Hematopoietic multipotent progenitor cell treated with erythropoietin and hydrocortisone succinate and interleukin-3 and kit ligand, for 4 days (in vitro differentiated cells): ENCODE results near the gene SLC25A30.
A peak's percentile ranks its signal among the peaks of the same experiment; 100 is the strongest.
"Not testable (repeated sequence)": the region's sequence is repeated elsewhere in the genome, so short reads cannot be mapped to it uniquely, and the experiment has no call there.

Source experiments
- DNase-seq: peaks from one replicate; pipeline ENCODE4 v3.0.0-alpha.2; 2015

The SLC25A30 gene

DNA sequence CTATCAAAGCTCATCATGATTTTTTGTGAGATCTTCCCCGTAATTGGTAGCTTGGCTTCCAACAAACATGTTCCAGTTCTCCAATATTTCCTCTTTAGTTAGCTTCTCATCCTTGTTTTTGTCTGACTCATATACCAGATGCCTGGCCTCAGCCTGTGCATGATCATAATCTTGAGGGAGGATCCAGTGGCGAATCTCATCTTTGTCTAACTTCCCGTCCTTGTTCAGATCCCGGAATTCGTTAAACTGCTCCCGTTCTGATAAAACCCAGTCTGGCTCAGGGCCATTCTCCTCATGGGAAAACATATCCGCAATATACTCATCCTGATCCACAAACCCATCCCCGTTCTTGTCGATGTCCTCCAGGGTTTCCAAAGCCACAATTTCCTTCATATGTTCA, 27.8 kb downstream of the SLC25A30 start:
- not testable (repeated sequence) for DNase-seq

DNA sequence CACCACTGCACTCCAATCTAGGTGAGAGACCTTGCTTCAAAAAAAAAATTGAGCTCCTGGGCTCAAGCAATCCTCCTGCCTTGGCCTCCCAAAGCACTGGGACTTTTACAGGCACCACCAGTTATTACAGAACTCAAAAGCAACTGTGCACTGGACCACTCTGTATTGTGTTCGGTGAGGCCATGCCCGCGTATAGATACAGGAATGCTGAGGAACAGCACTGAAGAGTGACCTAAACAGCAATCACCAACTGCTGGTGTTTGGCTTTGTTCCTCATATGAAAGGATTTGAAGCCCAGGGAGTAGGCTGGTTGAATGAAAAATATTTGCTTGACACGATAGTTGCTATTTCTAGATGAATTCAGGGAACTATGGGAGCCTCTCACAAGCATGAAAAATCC, 29.5 kb downstream of the SLC25A30 start:
- DNase-seq: no peak

DNA sequence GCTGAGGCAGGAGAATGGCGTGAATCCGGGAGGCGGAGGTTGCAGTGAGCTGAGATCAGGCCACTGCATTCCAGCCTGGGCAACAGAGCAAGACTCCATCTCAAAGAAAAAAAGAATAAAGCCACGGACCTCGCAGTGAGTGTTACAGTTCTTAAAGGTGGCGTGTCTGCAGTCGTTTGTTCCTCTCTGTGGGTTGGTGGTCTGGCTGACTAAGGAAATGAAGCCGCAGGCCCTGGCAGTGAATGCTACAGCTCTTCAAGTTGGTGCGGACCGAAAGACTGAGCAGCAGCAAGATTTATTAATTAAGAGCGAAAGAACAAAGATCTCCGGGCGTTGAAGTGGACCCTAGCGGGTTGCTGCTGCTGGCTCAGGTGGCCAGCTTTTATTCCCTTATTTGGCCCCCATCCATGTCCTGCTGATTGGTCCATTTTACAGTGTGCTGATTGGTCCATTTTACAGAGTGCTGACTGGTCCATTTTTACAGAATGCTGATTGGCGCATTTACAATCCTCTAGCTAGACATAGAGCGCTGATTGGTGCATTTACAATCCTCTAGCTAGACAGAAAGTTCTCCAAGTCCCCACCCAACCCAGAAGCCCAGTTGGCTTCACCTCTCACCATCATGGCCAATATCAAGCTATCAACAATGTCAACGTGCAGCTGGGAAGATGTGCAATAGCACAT, 31.1 kb downstream of the SLC25A30 start:
- peak; percentile 82 for DNase-seq

DNA sequence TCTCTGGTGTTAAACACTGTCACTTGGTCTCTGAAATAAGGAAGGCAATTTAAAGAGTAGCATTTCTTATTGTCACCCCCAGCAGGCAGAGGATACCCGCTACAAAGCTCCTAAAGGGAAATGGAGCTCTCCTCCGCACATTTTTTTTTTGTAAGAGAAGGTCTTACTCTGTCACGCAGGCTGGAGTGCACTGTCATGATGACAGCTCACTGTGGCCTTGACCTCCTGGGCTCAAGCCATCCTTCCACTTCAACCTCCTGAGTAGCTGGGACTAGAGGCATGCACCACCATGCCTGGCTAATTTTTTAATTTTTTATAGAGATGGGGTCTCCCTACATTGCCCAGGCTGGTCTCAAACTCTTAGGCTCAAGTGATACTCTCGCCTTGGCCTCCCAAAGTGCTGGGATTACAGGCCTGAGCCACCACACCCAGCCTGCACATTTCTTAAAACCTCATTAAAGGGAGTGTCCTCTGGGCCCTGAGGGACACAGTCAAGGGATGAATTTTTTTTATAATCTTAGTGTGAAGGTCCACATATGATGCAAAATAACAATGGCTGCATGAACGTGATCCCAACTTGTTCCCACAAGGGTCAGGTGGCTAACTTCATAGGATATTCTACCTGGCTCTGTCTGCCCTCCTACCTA, 32.1 kb downstream of the SLC25A30 start:
- DNase-seq: peak; percentile 43

DNA sequence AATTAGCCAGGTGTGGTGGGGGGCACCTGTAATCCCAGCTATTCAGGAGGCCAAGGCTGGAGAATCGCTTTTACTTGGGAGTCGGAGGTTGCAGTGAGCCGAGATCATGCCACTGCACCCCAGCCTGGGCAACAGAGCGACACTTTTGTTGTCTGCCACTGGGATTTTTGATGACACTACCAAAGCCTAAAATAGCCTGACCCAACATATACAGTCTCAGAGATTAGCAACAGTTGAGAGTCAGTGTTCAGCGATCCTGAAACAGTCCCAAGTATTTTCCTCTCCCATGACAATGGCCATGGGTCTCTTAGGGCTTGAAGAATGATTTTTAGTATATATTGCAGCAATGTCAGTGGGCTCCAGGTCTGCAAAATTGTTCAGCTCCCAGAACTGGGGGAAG, 32.9 kb downstream of the SLC25A30 start:
- no peak for DNase-seq

DNA sequence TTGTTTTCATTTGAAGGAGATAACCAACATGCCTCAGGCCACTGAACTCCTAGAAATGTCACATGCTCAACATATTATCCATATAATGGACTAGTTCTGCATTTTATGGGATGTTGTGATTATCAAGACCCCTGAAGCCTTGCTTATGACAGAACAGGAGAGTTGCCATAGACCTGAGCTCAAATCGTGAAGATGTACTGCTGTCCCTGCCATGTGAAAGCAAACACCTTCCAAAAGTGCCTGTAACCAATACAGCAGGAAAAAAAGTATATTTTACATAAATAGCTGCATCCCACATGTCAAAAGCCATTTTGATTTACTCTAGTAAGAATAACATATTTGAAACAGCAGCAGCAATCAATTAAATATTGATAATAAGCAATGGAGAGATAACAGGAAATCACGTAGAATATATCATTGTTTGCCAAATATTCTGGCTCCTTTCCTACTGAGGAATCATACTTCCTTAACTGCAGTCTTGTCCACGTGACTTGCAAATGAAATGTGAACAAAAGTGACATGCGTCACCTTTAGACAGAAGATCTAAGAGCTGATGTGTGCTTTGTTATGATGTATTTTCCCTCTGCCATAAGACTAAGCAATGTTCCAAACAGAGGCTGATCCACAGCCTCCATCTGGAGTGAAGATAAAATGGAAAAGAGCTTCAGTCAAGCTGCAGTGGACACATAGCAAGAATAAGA, 33.5 kb downstream of the SLC25A30 start:
- DNase-seq: no peak

DNA sequence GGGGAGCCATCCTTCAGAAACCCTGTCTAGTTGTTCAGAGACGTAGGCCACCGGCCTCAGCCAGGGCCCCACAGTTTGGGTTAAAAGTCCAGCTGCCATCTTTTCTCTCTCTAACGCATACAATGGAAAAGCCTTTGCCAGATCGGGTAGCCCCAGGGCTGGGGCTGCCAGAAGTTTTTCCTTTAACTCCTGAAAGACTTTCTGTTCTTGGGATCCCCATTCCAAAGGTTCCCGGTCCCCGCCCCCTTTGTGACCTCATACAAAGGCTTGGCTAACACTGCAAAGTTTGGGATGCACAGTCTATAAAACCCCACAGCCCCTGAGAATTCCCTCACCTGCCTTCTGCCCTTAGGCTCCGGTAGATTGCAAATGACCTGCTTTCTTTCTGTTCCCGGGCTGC, 35.4 kb downstream of the SLC25A30 start:
- not testable (repeated sequence) for DNase-seq

DNA sequence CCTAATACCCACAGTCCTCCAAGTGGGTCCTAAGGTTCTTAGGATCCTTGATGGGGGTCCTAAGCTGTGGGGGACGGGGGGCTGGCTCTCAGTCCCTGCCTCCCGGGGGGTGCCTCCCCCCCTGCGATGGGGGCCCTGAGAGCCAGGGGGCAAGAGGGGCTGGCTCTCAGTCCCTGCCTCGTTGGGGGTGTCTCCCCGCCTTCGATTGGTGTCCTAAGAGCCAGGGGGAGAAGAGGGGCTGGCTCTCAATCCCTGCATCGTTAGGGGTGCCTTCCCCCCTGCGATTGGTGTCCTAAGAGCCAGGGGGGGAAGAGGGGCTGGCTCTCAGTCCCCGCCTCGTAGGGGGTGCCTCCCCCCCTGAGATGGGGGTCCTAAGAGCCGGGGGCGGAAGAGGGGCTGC, 37.0 kb downstream of the SLC25A30 start:
- DNase-seq: no peak

DNA sequence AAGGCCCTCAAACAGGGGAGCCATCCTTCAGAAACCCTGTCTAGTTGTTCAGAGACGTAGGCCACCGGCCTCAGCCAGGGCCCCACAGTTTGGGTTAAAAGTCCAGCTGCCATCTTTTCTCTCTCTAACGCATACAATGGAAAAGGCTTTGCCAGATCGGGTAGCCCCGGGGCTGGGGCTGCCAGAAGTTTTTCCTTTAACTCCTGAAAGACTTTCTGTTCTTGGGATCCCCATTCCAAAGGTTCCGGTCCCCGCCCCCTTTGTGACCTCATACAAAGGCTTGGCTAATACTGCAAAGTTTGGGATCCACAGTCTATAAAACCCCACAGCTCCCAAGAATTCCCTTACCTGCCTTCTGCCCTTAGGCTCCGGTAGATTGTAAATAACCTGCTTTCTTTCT, 37.5 kb downstream of the SLC25A30 start:
- DNase-seq: not testable (repeated sequence)

DNA sequence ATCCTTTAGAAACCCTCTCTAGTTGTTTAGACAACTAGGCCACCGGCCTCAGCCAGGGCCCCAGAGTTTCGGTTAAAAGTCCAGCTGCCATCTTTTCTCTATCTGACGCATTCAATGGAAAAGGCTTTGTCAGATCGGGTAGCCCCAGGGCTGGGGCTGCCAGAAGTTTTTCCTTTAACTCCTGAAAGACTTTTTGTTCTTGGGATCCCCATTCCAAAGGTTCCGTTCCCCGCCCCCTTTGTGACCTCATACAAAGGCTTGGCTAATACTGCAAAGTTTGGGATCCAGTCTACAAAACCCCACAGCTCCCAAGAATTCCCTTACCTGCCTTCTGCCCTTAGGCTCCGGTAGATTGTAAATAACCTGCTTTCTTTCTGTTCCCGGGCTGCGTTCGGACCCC, 38.7 kb downstream of the SLC25A30 start:
- not testable (repeated sequence) for DNase-seq

DNA sequence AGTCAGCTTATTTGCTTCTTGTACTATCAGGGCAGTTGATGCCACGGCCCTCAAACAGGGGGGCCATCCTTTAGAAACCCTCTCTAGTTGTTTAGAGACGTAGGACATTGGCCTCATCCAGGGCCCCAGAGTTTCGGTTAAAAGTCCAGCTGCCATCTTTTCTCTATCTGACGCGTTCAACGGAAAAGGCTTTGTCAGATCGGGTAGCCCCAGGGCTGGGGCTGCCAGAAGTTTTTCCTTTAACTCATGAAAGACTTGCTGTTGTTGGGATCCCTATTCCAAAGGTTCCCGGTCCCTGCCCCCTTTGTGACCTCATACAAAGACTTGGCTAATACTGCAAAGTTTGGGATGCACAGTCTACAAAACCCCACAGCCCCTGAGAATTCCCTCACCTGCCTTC, 39.4 kb downstream of the SLC25A30 start:
- DNase-seq: not testable (repeated sequence)

DNA sequence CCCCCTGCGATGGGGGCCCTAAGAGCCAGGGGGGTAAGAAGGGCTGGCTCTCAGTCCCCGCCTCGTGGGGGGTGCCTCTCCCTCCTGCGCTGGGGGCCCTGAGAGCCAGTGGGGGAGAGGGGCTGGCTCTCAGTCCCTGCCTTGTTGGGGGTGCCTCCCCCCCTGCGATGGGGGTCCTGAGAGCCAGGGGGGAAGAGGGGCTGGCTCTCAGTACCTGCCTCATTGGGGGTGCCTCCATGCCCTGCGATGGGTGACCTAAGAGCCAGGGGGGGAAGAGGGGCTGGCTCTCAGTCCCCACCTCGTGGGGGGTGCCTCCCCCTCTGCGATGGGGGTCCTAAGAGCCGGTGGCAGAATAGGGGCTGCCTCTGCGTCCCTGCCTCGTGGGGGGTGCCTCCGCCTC, 40.9 kb downstream of the SLC25A30 start:
- DNase-seq: not testable (repeated sequence)

DNA sequence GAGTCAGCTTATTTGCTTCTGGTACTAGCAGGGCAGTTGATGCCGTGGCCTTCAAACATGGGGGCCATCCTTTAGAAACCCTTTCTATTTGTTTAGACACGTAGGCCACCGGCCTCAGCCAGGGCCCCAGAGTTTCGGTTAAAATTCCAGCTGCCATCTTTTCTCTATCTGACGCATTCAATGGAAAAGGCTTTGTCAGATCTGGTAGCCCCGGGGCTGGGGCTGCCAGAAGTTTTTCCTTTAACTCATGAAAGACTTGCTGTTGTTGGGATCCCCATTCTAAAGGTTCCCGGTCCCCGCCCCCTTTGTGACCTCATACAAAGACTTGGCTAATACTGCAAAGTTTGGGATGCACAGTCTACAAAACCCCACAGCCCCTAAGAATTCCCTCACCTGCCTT, 41.5 kb downstream of the SLC25A30 start:
- not testable (repeated sequence) for DNase-seq

DNA sequence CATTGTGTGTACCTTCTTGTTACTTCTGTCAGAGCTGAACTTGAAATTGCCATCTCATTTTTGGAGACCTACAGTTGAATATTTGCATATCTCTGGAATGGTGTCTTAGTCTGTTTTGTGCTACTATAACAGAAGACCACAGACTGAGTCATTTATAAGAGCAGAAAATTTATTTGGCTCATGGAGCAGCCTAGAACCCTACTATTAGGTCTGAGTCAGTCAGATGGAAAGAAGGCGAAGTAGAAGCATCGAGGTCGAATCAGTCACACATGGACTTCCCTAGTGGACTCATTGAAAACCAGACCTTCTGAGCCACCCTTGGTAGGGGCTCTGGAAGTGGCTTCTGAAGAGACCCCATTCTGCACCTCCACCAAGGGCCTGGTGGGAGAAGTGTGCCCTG, 43.3 kb downstream of the SLC25A30 start:
- no peak for DNase-seq

DNA sequence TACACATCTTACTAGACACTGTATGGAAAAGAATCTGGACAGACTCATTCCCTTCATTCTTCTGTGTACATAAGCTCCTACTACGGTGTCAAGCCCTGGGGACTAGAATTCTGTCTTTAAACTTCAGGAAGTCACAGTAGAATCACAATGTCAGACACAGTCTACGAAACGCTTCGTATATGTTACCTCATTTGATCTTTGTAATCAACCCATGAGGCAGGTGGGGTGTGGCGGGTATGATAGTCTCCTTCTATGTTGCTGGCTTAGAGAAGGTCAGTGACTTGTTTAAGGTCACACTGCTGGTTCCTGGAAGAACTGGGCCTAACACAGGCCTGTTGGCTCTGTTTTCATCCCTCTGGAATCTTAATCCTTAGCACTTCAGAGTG, 45.0 kb downstream of the SLC25A30 start:
- DNase-seq: no peak

DNA sequence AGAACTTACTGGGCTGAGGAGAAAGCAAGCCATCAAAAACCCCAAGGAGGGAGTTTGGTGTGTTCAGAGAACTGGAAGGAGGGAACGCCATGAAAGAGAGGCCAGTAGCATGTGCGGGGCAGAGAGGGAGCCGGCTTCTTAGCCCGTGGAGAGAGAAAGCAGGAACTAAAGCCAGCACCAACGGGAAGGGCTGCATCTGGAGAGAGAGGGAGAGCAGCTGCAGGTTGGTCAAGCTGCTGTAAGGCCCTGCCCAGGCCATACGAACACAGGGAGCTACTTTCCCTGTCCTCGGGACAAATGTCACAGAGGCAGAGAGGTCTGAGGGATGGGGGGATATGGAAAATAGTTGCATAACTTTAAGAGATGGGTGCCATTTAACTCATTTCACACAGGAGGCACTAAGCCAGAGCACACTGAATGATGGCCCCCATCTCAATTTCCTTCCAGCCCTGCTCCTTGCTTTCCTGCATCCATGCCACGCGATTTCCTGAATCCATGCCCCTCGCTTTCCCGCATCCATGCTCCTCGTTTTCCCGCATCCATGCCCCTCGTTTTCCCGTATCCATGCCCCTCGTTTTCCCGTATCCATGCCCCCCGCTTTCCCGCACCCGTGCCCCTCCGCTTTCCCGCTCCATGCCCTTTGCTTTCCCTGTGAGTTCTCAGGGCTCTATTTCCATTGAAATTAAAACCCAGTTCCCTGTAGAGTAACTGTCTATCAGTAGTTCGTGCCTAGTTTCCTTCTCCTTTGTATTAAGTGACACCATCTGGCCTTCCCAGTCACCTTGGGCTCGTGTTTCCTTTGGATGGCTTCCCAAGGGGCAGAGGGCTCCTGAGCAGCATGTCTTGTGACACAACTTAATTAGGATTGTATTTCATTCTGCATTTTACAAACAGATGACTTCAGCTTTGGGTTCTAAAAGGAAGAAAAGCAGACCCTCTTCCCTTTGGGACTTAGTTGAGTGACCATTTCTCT, 45.7 kb downstream of the SLC25A30 start:
- no peak for DNase-seq

DNA sequence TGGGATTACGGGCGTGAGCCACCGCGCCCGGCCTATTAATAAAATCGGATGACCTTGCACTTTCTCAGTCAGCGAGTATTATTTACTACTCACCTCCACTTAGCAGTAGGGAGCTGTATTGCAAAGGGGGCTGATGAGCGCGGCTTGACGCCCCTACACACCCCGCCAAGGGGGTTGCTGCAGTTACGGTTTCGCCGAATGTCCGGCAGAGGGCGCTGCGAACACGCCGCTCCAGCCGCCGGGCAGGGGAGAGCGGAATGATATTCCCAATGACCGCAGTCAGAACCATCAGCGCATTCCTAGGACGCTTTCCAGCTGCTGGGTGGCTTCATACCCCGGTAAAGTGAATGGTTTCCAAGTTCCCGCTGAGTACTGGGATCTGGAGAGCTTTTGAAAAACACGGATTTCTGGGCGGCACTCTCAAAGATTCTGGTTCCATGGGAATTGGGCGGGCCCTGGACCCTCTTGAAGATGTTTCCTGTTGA, 47.2 kb downstream of the SLC25A30 start:
- DNase-seq: peak; percentile 69

DNA sequence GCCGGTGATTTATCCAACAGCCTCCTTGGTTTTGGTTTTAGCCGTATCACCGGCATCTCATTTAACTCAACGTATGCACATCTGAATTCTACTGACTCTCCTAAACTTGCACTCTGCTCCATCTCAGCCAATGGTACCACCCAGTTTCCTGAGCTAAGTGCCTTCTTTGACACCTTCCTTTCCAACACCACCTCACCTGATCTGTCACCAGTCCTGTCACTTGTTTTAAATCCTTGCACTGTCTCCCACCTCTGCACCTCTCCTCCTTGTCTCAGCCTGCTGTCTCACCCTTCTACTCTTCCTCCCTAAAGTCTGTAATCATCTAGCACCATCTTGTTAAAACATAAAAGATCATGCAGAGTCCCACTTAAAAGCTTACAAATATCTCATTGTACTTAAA, 49.1 kb downstream of the SLC25A30 start:
- no peak for DNase-seq

DNA sequence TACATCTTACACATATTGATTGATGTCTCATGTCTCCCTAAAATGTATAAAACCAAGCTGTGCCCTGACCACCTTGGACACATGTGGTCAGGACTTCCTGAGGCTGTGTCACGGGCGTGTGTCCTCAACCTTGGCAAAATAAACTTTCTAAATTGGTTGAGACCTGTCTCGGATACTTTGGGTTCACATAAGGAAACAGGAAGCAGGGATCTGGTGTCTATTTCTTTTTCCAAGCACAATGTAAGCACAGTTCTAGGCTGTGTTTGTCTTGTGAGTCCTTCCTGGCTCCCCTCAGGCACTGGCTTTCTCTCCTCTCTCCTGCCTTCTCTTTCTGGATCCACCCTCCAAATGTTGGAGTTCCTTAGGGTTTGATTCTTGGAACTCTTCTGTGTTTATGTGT, 49.6 kb downstream of the SLC25A30 start:
- no peak for DNase-seq

DNA sequence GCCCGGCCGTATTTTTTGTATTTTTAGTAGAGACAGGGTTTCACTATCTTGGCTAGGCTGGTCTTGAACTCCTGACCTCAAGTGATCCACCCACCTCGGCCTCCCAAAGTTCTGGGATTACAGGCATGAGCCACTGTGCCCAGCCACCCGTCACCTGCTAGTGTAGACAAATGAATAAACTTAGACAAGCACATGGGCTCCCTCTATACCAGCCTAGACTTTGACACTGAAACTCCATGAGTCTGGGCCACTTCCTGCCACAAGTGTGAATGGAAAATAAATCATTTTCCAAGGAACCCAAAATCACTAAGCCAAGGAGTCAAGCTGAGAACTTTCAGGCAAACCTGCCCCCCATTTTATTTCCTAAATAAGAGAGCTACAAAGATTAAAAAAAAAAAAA, 50.2 kb downstream of the SLC25A30 start:
- no peak for DNase-seq

DNA sequence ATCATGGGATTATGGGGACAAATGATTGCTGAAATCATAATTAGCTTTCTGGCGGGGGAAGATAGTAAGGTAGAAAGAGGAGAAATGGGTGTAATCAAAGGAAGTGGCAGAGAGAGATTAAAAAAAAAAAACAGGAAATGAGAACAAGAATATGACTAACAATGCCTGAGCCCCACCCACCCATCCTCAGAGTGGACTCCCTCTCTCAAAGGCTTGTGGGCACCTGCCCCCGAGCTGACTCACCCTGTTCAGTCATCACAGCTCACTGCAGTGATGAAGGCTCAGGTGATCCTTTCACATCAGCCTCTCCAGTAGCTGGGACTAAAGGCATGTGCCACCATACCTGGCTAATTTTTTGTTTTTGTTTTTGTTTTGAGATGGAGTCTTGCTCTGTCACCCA, 50.8 kb downstream of the SLC25A30 start:
- peak; percentile 92 for DNase-seq

DNA sequence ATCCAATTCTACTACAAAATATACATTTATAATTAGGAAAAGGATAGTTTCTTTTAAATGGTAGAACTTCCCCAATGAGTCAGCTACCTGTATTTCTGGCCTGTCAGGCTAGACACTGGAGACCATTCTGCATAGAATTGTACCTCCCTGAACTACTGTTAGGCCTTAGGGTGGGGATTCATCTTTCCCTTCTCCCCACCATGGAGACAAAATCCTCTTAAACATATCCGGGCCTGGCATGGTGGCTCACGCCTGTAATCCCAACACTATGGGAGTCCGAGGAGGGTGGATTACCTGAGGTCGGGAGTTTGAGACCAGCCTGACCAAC, 52.7 kb downstream of the SLC25A30 start:
- no peak for DNase-seq
